Stimulated activated naive CD8-positive, alpha-beta T cell treated with anti-CD3 and anti-CD28 coated beads, Interleukin-15, amount 100 ng/mL, for 72 hours (primary cell): Measurements from ENCODE around the gene DENND10.

ENCODE experiments used
- ATAC-seq: fragments of 150-1000 bp; cut with Tn5 transposase; 2 replicates; pipeline ENCODE4 v1.10.0; 2021; ENCODE audit warnings: mild to moderate bottlenecking, moderate library complexity
- DNase-seq, 2 donors: peaks; one replicate each; pipeline ENCODE4 v3.0.0; 2021 to 2022
- H3K27ac Mint-ChIP-seq, 2 donors: one replicate each; pipeline ENCODE4 v1.8.0; 2022; ENCODE audit warnings: mild to moderate bottlenecking in 2 of 2, mixed read lengths in 2 of 2, moderate library complexity in 2 of 2
- H3K27me3 Mint-ChIP-seq: one replicate; pipeline ENCODE4 v1.8.0; 2022; ENCODE audit warnings: mixed read lengths
- H3K4me1 Mint-ChIP-seq: one replicate; pipeline ENCODE4 v1.8.0; 2022; ENCODE audit warnings: mild to moderate bottlenecking, mixed read lengths
- H3K4me3 Mint-ChIP-seq, 2 donors: one replicate each; pipeline ENCODE4 v1.8.0; 2022; ENCODE audit warnings: mild to moderate bottlenecking in 2 of 2, mixed read lengths in 2 of 2, moderate library complexity in 1 of 2
- H3K9me3 Mint-ChIP-seq, 2 donors: one replicate each; pipeline ENCODE4 v1.8.0; 2022; ENCODE audit warnings: mixed read lengths in 2 of 2

The DENND10 gene

GRCh38 chr10:119103903-119104653 is at the start of gene DENND10:
Gene DENND10, plus strand, starts transcription at chr10:119104113. Its CDS starts 30 bp downstream, at chr10:119104143.
- Mint-ChIP-seq H3K27me3 (no peaks in the 10 kb centered on the region), H3K4me3 (peak within 1 kb of the TSS; percentile 72 to 87), H3K4me1 (peaks cover 12% of the 10 kb centered on the region), H3K9me3 (no peaks in the 10 kb centered on the region), H3K27ac (peak within 1 kb of the TSS in 1 of 2 donors; percentile 46)
- DNase-seq (peak; percentile 71 to 74), ATAC-seq (peak; percentile 90)

GRCh38 chr10:119055472-119055871 is 48.4 kb upstream of the DENND10 start:
- H3K9me3 Mint-ChIP-seq: no peaks in the 10 kb centered on the region
- H3K4me3 Mint-ChIP-seq: no peak overlapping the region
- no peaks in the 10 kb centered on the region for H3K27me3 Mint-ChIP-seq
- no peaks in the 10 kb centered on the region for H3K4me1 Mint-ChIP-seq
- no peak overlapping the region for H3K27ac Mint-ChIP-seq
- DNase-seq: no peak
- ATAC-seq: no peak

GRCh38 chr10:119058010-119058409 is 45.9 kb upstream of the DENND10 start:
- no peaks in the 10 kb centered on the region for H3K9me3 Mint-ChIP-seq
- DNase-seq (no peak), ATAC-seq (no peak)
- H3K27me3 Mint-ChIP-seq: no peaks in the 10 kb centered on the region
- no peak overlapping the region for H3K27ac Mint-ChIP-seq
- peaks cover 4% of the 10 kb centered on the region for H3K4me1 Mint-ChIP-seq
- H3K4me3 Mint-ChIP-seq: no peak overlapping the region

- H3K27ac Mint-ChIP-seq: no peak overlapping the region
- H3K27me3 Mint-ChIP-seq: no peaks in the 10 kb centered on the region
- H3K4me1 Mint-ChIP-seq: peaks cover 4% of the 10 kb centered on the region
- no peak overlapping the region for H3K4me3 Mint-ChIP-seq
- DNase-seq: no peak
- no peak for ATAC-seq
- no peaks in the 10 kb centered on the region for H3K9me3 Mint-ChIP-seq
Observed at GRCh38 chr10:119059557-119059956, 44.4 kb upstream of the DENND10 start.

GRCh38 chr10:119060107-119060506 is 43.8 kb upstream of the DENND10 start:
- H3K27ac Mint-ChIP-seq: no peak overlapping the region
- no peak for ATAC-seq
- no peaks in the 10 kb centered on the region for H3K27me3 Mint-ChIP-seq
- no peaks in the 10 kb centered on the region for H3K9me3 Mint-ChIP-seq
- H3K4me1 Mint-ChIP-seq: peaks cover 9% of the 10 kb centered on the region
- no peak overlapping the region for H3K4me3 Mint-ChIP-seq
- no peak for DNase-seq

- H3K4me3 Mint-ChIP-seq: no peak overlapping the region
- peaks cover 11% of the 10 kb centered on the region for H3K4me1 Mint-ChIP-seq
- DNase-seq: no peak
- ATAC-seq: no peak
- H3K27ac Mint-ChIP-seq: no peak overlapping the region
- no peaks in the 10 kb centered on the region for H3K27me3 Mint-ChIP-seq
- no peaks in the 10 kb centered on the region for H3K9me3 Mint-ChIP-seq
Observed at GRCh38 chr10:119061352-119061751, 42.6 kb upstream of the DENND10 start.

- Mint-ChIP-seq H3K9me3 (no peaks in the 10 kb centered on the region), H3K4me1 (peaks cover 11% of the 10 kb centered on the region), H3K27me3 (no peaks in the 10 kb centered on the region), H3K4me3 (no peak overlapping the region), H3K27ac (peak overlapping the region in 1 of 2 donors; percentile 13)
- DNase-seq (no peak), ATAC-seq (no peak)
Observed at GRCh38 chr10:119061926-119062325, 42.0 kb upstream of the DENND10 start.

- Mint-ChIP-seq H3K4me3 (no peak overlapping the region), H3K27me3 (no peaks in the 10 kb centered on the region), H3K4me1 (peaks cover 18% of the 10 kb centered on the region), H3K9me3 (no peaks in the 10 kb centered on the region), H3K27ac (no peak overlapping the region)
- no peak for ATAC-seq
- no peak for DNase-seq
Observed at GRCh38 chr10:119070395-119071165, 33.3 kb upstream of the DENND10 start.

- ATAC-seq: no peak
- no peaks in the 10 kb centered on the region for H3K27me3 Mint-ChIP-seq
- peaks cover 38% of the 10 kb centered on the region for H3K4me1 Mint-ChIP-seq
- no peak overlapping the region for H3K4me3 Mint-ChIP-seq
- no peaks in the 10 kb centered on the region for H3K9me3 Mint-ChIP-seq
- H3K27ac Mint-ChIP-seq: peak overlapping the region in 1 of 2 donors; percentile 31
- DNase-seq: no peak
Observed at GRCh38 chr10:119073584-119073983, 30.3 kb upstream of the DENND10 start.

GRCh38 chr10:119078422-119079179 is 25.3 kb upstream of the DENND10 start:
- DNase-seq (no peak), ATAC-seq (no peak)
- Mint-ChIP-seq H3K9me3 (no peaks in the 10 kb centered on the region), H3K27me3 (no peaks in the 10 kb centered on the region), H3K27ac (peak overlapping the region in 1 of 2 donors; percentile 36), H3K4me1 (peaks cover 48% of the 10 kb centered on the region), H3K4me3 (peak overlapping the region; percentile 91 to 98)

GRCh38 chr10:119079599-119080520 is 24.1 kb upstream of the DENND10 start:
- H3K4me3 Mint-ChIP-seq: peak overlapping the region; percentile 91 to 98
- peak; percentile 65 to 74 for DNase-seq
- H3K27me3 Mint-ChIP-seq: no peaks in the 10 kb centered on the region
- peaks cover 44% of the 10 kb centered on the region for H3K4me1 Mint-ChIP-seq
- ATAC-seq: peak; percentile 80
- no peaks in the 10 kb centered on the region for H3K9me3 Mint-ChIP-seq
- peak overlapping the region; percentile 98 to 99 for H3K27ac Mint-ChIP-seq

GRCh38 chr10:119080521-119081259 is 23.2 kb upstream of the DENND10 start, which contains the start of gene EIF3A:
Gene EIF3A, minus strand, starts transcription at chr10:119080817. Its CDS starts 141 bp downstream, at chr10:119080676.
- H3K4me3 Mint-ChIP-seq: peak within 1 kb of the TSS; percentile 91 to 98
- no peaks in the 10 kb centered on the region for H3K27me3 Mint-ChIP-seq
- H3K27ac Mint-ChIP-seq: peak within 1 kb of the TSS; percentile 98 to 99
- no peaks in the 10 kb centered on the region for H3K9me3 Mint-ChIP-seq
- peak; percentile 93 for DNase-seq
- H3K4me1 Mint-ChIP-seq: peaks cover 39% of the 10 kb centered on the region
- peak; percentile 91 for ATAC-seq

- Mint-ChIP-seq H3K27ac (no peak overlapping the region), H3K4me1 (peaks cover 10% of the 10 kb centered on the region), H3K9me3 (no peaks in the 10 kb centered on the region), H3K27me3 (no peaks in the 10 kb centered on the region), H3K4me3 (no peak overlapping the region)
- DNase-seq (no peak), ATAC-seq (no peak)
Observed at GRCh38 chr10:119084896-119085295, 19.0 kb upstream of the DENND10 start.

GRCh38 chr10:119087271-119087882 is 16.5 kb upstream of the DENND10 start:
- Mint-ChIP-seq H3K4me1 (peaks cover 13% of the 10 kb centered on the region), H3K27me3 (no peaks in the 10 kb centered on the region), H3K9me3 (no peaks in the 10 kb centered on the region), H3K4me3 (no peak overlapping the region), H3K27ac (peak overlapping the region in 1 of 2 donors; percentile 4)
- DNase-seq (no peak), ATAC-seq (no peak)
